ENCODE data around the gene USPL1.

Gene USPL1

DNA sequence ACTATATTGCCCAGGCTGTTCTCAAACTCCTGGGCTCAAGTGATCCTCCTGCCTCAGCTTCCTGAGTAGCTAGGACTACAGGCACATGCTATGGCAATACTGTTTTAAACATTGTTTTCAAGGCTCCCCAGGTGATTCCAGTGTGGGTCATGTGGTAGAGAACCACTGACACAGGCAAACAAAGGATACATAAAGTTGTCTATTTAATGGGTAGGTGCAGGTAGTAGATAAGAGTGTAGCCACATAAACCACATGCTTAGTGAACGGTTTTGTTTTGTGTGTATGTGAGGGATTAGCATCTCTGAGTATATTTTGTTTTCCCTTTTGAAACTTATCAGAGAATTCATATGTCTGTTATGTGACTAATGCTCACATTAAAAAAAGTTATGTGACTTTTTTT is 36.7 kb downstream of the USPL1 start:
- no peak overlapping the region for H3K4me3 ChIP-seq (ENCODE audit: low read depth, low read length)

DNA sequence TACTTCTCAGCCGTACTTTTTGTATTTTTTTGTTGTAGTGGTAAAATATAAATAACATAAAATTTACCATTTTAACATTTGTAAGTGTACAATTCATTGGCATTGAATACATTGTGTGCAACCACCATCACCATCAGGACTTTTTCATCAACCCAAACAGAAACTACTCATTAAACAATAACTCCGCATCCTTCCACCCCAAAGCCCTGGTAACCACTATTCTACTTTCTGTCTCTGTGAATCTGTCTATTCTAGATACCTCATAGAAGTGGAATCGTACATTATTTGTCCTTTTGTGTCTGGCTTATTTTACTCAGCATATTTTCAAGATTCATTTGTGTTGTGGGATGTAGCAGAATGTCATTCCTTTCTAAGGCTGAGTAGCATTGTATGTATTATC is 38.5 kb downstream of the USPL1 start:
- no peak overlapping the region for H3K4me3 ChIP-seq (ENCODE audit: low read depth, low read length)

DNA sequence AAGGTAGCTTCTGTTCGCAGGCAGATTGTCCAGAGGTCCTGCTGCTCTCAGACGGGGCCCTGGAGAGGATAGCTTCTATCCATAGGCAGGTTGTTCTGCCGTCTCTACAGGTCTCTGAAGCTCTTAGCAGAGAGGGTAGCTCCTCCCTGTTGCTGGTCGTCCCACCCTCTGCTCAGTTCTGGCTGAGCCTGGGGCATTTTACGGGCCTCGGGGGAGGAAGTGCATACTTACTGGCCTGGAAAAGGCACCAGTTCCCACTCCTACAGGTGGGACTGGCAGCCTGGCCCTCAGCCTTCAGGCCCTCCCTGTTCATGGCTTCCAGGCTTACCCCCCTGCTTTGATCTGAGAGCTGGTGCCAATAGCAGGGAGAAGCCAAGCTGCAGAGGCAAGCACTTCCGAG is 42.3 kb downstream of the USPL1 start:
- no peak overlapping the region for H3K4me3 ChIP-seq (ENCODE audit: low read depth, low read length)

DNA sequence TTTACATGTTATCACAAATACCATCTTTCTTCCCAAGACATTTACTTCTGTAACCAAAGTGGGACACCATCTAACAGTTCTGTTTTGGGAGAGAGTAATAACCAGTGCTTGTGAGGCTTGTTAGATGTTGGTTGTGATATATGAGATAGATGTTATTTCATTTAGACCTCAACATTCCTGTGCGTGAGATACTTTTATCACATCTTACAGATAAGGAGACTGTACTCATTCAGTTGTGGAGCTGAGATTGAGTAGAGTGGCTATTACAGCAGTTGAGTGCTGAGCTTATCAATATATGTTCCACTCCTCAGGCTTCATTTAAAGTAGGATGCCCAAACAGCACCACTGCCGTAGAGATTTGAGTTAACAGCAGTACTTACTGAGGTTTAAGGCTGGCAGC is 43.1 kb downstream of the USPL1 start:
- no peak overlapping the region for H3K4me3 ChIP-seq (ENCODE audit: low read depth, low read length)

DNA sequence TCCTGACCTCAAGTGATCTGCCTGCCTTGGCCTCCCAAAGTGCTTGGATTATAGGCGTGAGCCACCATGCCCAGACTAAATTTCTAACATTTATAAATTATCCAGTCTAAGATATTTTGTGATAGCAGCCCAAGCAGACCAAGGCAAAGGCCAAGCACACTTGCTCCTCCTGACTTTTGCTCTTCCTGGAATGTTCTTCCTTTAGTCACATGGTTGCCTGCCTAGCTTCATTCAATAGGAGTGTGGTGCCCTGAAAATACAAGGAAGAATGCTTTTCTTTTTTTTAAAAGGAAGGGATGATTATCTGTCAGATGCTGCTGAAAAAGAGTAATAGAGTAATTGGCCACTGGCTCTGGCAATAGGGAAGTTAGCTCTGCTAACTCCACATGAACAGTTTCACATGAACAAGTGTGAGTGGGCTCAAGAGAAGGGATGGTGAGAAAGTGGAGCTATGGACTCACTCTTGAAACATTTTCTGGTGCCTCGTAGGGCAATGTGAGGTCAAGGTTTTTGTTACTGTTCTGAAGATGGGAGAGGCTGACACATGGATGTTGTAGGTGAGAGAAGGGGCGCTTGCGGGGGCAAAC is 47.1 kb downstream of the USPL1 start:
- no peak overlapping the region for H3K4me3 ChIP-seq (ENCODE audit: low read depth, low read length)

DNA sequence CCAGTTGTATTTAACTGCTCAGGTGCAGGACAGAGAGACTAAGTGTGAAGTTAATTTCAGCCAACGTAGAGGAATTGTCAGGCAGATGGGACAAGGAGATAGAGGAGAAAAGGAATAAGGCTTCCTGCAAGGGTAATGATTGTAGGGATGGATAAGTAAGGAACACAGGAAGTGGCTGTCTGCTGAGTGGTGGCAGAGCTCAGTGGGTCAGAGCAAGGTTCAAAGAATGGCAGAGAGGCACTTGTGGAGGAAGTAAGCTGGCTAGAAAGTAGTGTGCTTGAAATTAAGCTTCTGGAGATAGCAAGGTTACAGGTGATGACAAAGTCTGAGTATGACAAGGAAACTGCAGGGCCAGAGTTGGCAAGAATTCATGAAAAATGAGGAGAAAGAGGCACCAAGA is 47.9 kb downstream of the USPL1 start:
- H3K4me3 ChIP-seq (ENCODE audit: low read depth, low read length): no peak overlapping the region

DNA sequence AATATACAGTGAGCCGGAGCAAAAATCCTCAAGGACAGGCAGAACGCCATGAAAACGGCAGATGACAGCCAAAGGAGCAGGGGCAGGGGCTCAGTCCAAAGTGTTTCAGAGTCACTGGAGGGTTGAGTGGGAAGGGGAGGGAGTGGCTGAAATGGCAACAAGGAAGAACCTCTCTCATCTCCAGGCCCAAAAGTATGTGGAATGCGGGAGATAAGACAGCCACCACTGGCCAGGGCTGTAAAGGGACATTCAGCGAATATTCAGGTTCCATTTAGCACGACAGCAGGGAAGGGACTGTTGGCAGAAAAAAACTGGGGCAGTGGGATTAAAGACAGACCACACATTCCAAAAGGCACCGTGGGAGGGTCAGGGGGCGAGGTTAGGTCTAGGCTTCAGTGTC is 48.4 kb downstream of the USPL1 start:
- no peak overlapping the region for H3K4me3 ChIP-seq (ENCODE audit: low read depth, low read length)

DNA sequence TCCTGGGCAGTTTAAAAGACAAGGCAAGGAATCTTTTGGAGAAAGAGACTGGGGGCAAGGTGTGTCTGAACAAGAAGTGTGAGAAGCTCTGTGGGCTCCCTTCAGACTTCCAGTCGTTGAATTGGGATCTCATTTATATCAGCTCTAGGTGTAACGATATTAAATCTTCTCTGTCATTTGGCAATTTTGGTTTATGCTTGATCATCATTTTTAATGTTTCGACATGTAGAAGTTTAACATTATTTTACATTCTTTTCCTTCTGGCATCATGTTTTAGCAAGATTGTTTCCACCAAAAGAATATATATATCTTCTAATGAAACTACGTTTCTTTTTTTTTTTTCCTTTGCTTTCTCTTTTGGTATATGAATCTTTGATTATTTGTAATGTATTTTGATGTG is 49.3 kb downstream of the USPL1 start:
- H3K4me3 ChIP-seq (ENCODE audit: low read depth, low read length): no peak overlapping the region

DNA sequence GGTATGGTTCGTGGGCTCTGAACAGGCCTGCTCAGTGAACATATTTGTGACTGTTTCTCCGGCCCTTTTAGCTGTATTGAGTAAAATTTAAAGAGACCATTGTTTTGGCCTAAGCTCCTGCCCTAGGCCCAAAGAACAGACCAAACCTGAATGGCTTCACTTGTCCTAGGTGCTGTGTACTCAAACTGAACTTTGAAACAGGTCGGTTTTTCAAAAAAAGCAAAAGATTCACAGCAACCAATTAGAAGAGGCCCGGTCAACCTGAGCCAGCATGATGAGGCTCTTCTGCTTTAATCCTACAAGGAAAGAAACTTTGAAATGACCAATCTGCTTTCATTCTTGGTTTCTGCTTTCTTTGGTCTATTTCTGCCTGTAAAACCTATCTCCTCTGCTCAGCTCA is 50.6 kb downstream of the USPL1 start:
- no peak overlapping the region for H3K4me3 ChIP-seq (ENCODE audit: low read depth, low read length)

DNA sequence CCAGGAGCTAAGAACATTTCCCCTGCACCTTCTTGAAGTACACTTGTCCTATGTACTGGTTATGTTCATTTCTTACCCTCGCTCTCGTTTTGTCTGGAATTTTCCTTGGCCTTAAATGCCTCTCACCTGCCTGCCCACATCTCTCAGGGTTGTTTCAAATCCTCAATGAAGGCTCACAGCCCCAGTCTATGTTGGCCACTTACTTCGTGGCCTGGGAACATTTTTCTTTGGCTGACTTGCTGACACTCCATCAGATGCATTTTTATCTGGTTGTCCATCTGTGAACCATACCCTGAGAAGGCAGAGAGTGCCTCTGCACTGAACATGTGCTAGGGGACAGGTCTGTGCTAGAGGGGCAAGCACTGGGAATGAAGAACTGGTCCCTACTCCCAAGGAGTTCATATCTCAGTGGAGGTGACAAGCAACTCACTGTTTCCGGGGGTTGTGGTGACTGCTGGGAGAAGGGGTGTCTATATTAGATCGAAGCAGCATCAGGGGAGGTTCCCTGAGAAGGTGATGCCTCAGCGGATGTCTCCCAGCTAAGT is 53.6 kb downstream of the USPL1 start:
- H3K4me3 ChIP-seq (ENCODE audit: low read depth, low read length): no peak overlapping the region

DNA sequence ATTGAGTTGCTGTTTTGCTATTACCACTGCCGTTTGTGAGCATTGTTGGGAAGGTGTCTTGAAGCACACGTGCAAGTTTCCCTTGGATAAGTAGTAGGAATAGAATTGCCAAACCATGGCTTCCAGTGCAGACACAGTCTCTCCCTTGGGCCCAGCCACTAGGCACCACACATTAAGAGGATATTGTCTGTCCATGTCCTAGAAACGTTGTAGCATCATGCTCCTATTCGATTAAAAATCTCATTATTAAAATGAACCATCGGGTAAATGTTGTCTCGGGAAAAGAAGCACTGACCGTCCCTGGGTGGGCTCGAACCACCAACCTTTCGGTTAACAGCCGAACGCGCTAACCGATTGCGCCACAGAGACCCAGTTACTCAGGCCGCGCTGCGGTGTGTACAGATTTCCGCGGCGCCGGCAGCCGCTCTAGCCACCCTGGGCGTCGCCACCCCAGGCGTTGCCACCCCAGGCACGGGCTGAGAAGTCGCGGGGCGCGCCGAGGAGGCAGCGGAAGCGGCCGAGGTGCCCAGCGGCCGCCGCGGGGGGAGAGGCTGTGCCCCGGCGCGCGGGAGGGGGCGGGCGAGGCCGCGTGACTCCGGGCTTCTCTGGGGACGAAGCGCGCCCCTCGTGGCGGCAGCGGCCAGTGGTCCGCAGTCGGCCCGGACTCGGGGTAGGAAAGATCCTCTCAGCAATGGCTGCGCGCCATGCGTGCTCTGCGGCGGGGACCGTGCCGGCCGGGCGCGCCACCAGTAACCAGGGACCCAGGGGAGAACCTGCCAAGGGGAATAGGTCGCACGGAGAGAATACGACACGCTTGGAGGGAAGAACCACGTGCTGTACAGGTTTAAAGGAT is 56.2 kb downstream of the USPL1 start:
- H3K4me3 ChIP-seq (ENCODE audit: low read depth, low read length): peak overlapping the region; percentile 66

DNA sequence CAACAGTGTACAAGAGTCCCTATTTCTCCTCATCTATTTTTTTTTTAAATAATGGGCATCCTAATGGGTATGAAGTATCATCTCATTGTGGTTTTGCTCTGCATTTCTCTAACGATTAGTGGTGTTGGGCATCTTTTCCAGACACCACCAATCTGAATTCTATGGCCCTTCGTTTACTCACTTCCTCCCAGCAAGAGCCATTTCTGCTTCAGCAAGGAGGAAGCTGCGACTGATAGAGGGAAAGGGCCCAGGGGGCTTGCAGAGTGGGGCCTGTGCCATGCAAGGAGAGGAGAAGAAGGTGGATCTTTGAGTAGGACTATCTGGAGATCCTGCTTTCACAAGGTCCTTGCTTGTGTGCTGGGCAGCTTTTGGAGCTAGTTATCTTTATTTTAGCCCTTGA is 58.0 kb downstream of the USPL1 start:
- H3K4me3 ChIP-seq (ENCODE audit: low read depth, low read length): no peak overlapping the region

DNA sequence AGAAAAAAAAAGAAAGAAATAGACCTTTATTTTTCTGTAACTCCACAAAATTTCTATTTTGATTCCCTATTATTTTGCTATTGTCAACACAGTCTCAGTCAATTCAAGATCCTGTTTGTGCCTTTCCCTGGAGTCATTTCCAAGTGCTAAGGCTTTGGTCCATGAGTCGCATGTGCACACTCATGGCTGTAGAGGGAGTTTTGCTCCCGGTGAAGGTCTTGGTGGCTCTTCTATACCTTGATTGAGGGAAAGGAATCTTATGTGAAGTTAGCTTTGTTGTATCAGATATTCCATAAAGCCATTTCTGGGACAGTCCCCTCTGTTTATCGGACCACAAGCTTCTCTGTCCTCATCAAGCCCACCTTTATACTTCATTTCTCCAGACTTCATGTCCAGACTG is 59.0 kb downstream of the USPL1 start:
- no peak overlapping the region for H3K4me3 ChIP-seq (ENCODE audit: low read depth, low read length)

DNA sequence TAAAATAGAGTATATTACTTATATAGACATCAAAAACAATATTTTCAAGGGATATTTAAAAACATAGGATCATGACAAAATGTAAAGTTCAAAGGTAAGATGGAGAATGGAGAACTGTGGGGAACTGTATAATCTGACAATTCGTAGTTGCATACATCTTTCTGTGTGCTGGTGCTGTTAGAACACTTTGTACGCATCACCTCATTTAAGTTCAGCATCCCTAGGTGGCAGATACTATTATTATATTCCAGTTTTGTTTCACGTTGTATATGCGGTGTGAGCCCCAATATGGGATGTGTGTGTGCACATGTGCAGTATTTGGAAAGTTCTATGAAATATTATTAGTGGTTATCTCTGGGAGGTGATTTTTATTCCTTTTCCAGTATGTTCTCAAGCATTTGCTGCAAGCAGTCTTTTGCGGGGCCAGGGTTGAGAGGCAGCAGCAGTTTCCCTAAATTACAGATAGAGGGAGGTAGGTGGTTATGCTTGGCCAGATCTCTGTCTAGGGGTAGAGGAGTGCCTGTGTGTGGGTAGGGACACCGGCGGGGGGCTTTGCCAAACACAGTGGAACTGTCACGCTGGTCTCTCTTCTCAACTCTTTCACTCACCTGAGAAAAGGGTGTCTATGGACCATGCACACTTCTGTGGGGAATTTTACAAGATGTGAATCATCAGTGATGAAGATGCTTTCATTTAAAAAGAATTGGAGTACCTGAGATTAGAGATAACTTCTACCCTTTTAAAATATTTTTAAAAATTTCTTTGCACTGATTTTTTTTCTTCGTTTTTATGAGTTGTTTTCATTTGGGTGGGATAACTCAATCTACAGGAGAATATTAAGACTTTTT is 62.0 kb downstream of the USPL1 start:
- no peak overlapping the region for H3K4me3 ChIP-seq (ENCODE audit: low read depth, low read length)

DNA sequence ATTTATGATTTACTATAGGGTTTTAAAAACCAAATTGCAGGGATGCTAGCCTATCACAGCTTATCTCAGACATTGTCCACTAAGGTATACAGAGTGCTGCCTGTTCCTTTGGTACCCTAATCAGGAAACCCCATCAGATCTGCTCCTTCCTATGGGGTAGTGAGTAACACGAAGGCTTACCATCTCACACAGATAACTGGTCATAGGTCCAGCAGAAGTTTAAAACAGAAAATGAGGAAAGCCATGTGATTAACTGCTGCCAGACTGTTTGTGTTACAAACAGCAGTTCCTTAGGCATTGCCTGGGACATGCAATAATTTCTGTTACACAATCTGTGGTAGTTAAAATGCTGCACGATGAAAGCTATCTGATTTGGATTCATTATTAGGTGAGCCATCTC is 64.1 kb downstream of the USPL1 start:
- H3K4me3 ChIP-seq (ENCODE audit: low read depth, low read length): no peak overlapping the region

DNA sequence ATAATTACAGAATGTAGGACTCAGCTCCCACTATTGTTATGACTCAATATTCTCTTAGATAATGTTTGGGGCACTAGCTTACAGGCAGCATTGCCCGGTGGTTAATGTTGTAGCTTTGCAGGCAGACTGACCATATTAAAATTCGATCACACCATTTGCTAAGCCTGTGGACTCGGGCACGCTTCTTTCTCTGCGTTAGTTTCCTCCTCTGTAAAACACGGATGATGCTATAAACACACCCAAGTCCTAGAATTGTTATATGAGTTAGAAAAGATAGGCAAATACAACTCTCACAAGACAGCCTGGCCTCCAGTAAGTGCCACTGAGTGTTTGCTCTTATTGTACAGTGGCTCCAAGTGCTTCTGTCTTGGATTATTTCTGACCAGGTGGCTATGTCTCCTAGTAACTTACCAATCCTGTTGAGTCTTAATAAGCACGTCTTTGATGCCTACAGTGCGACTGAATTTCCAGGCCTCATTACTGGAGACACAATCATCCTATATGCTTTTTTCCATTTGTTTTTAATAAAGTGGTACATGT is 67.7 kb downstream of the USPL1 start:
- no peak overlapping the region for H3K4me3 ChIP-seq (ENCODE audit: low read depth, low read length)

DNA sequence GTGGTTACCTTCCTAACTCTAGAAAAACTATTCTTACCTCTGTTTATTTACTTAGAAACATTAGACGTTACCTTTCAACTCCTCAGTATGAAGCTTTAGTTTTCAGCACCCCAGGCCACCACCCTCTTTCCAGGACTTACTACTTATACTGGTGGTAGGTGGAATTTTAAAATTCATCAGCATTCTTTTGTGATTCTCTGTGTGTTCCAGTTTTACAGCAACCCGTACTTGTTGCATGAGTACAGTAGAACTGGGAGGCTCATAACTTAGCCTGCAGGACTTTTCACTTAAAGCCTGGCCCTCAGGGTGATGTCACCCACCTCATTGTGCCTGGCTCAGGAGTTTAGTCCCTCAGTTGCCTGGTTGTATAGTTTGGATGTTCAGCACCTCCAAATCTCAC is 68.3 kb downstream of the USPL1 start:
- H3K4me3 ChIP-seq (ENCODE audit: low read depth, low read length): no peak overlapping the region

DNA sequence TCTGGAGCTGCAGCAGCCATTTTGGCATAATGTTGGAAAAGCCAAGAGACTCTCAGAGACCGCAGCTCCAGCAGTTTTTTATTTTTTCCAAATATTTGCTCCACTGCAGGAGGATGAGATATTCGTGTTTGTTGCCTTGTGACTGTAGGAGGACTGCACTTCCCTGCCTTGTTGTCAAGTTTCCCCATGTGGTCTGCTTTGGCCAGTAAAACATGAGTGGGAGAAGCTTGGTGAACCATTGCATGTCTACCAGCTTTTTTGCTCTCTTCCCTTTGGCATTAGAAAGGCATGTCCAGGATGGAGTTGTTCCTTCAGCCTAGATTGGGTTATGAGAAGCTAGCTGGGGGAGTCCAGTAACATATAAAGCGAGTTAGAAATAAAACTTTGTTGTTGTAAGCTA is 69.9 kb downstream of the USPL1 start:
- H3K4me3 ChIP-seq (ENCODE audit: low read depth, low read length): no peak overlapping the region

DNA sequence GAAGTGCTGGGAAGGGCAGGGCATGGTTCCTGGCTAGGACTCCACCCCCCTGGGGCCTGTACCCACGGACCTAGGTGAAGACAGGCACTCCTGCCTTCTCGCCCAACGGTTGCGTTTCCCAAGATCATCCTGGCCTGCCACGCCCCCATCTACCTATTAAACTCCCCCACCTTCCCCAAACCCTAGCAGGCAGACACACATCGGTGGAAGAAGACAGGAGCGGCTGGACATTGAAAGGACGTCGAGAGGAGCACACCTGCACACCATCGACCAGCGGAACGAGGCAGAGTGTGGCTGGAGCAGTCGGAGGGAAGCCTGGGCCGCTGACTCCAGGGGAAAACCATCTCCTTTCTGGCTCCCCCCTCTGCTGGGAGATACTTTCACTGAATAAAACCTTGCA is 72.0 kb downstream of the USPL1 start:
- H3K4me3 ChIP-seq (ENCODE audit: low read depth, low read length): no peak overlapping the region

DNA sequence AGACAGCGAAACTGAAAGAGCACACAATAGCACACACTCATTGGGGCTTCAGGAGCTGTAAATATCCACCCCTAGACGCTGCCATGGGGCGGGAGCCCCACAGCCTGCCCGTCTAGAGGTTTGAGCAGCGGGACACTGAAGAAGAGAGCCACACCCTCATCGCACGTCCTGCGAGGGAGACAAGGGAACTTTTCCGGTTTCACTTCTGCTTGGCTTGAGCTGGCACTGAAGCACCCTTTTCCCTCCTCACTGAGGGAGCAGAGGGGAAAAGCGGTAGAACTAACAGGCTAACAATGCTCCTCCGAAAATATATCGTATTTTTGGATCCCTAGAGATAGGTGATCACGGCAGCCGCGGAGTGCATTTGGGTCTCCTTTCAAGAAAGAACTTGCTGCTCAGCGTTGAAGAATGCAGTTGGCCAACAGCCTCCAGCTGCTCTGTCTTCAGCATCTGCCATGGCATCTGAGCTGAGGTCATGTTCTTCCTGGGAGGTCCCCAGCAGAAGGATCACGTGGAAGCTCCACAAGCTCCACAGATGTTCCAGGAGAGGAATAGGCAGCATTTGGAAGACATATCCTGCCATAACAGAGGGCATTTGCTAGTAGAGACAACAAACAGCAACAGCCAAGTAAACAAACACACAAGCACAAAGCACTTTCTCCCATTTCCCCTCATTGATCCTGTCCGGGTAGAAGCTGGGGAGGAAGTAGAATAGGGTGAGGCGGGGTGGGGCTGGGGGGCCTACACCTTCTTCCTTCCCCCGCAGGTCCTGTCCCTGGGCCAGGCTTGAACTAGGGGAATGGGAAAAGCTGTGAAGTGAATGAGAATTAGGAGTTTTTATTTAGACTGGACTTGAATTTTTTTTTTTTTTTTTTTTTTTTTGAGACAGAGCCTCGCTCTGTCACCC is 72.8 kb downstream of the USPL1 start:
- H3K4me3 ChIP-seq (ENCODE audit: low read depth, low read length): no peak overlapping the region

Data from iPS-11a (cell line).